22Rv1 (cell line): ENCODE results near the gene ZRANB3.

Source experiments
- H3K27ac ChIP-seq: fragments of 450-650 bp; 2 replicates; pipeline ENCODE4 v1.5.1; 2017
- ZFX ChIP-seq: fragments of 450-650 bp; IDR thresholded peaks from 2 replicates; pipeline ENCODE4 v1.6.1; 2017; ENCODE audit warnings: antibody characterized with exemption, borderline replicate concordance
- TF ChIP-seq, protein P1 (sequence below): fragments of 450-650 bp; IDR thresholded peaks from 2 replicates; pipeline ENCODE4 v1.5.1; 2017; ENCODE audit warnings: mild to moderate bottlenecking

ZRANB3 gene

DNA sequence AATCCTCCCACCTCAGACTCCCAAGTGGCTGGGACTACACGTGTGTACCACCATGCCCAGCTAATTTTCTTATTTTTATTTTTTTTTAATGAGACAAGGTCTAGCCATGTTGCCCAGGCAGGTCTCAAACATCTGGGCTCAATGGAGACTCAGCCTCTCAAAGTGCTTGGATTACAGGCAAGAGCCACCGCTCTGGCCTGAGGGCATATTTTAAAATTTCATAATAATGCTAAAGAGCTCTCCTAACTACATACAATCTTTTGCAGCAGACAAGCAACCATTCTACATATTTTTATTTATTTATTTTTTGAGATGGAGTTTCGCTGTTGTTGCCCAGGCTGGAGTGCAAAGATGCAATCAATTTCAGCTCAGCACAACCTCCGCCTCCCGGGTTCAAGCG is 271.9 kb downstream of the ZRANB3 start:
- TF ChIP-seq, protein P1, sequence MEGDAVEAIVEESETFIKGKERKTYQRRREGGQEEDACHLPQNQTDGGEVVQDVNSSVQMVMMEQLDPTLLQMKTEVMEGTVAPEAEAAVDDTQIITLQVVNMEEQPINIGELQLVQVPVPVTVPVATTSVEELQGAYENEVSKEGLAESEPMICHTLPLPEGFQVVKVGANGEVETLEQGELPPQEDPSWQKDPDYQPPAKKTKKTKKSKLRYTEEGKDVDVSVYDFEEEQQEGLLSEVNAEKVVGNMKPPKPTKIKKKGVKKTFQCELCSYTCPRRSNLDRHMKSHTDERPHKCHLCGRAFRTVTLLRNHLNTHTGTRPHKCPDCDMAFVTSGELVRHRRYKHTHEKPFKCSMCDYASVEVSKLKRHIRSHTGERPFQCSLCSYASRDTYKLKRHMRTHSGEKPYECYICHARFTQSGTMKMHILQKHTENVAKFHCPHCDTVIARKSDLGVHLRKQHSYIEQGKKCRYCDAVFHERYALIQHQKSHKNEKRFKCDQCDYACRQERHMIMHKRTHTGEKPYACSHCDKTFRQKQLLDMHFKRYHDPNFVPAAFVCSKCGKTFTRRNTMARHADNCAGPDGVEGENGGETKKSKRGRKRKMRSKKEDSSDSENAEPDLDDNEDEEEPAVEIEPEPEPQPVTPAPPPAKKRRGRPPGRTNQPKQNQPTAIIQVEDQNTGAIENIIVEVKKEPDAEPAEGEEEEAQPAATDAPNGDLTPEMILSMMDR: no peak
- H3K27ac ChIP-seq: no peak overlapping the region

GRCh38 chr2:135258193-135258592 is 272.8 kb downstream of the ZRANB3 start:
- H3K27ac ChIP-seq: no peak overlapping the region
- TF ChIP-seq, protein P1: no peak

DNA sequence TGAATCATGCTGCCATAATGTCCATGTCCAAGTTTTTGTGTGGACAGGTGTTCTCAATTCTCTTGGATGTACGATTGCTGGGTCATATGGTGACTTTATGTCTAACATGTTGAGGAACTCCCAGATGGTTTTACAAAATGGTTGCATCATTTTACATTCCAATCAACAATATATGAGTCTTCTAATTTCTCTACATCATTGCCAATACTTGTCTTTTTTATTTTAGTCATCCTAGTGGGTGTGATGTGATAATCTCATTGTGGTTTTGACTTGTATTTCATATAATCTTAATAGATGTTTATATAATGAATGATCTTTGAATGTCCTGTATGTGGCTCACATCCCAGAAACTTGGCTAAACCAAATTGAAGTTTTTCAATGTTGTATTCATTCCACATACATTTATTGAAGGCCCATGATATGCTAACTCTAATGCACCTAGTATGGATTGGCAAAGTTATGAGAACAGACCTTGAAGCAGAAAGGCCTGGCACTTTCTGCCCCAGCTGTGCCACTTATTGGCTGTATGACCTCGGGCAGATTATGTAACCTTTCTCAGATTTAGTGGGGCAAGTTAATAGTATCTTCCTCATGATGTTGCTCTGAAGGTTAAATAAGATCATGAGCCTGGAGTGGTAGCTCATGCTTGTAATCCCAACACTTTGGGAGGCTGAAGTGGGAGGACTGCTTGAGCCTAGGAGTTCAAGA is 273.5 kb downstream of the ZRANB3 start:
- H3K27ac ChIP-seq: no peak overlapping the region
- TF ChIP-seq ZFX: no peak
- TF ChIP-seq, protein P1: no peak

DNA sequence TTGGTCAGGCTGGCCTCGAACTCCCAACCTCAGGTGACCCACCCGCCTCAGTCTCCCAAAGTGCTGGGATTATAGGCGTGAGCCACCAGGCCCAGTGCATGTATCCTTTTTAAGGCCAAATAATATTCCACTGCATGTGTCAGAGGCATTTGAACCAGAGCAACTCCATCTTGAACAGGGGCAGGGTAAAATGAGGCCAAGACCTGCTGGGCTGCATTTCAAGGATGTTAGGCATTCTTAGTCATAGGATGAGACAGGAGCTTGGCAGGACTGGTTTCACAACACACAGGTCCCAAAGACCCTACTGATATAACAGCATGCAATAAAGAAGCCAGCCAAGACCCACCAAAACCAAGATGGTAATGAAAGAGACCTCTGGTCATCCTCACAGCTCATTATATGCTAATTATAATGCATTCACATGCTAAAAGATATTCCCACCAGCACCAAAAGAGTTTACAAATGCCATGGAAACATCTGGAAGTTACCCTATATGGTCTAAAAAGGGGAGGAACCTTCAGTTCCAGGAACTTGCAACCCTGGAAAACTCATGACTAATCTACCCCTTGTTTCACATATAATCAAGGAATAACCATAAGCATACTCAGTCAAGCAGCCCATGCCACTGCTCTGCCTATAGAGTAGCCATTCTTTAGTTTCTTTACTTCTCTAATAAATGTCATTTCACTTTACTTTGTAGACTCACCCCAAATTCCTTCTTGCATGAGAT is 274.3 kb downstream of the ZRANB3 start:
- no peak overlapping the region for H3K27ac ChIP-seq
- TF ChIP-seq ZFX: no peak
- TF ChIP-seq, protein P1: no peak

- no peak for TF ChIP-seq ZFX
- TF ChIP-seq, protein P1: no peak
These were observed 275.8 kb downstream of the ZRANB3 start for GRCh38 chr2:135255208-135255607.

GRCh38 chr2:135252805-135253458 is 278.1 kb downstream of the ZRANB3 start:
- H3K27ac ChIP-seq: no peak overlapping the region
- TF ChIP-seq, protein P1: no peak
- TF ChIP-seq ZFX: no peak

More at GRCh38 chr2:135255208-135255607, 275.8 kb downstream of the ZRANB3 start:
- no peak overlapping the region for H3K27ac ChIP-seq

DNA sequence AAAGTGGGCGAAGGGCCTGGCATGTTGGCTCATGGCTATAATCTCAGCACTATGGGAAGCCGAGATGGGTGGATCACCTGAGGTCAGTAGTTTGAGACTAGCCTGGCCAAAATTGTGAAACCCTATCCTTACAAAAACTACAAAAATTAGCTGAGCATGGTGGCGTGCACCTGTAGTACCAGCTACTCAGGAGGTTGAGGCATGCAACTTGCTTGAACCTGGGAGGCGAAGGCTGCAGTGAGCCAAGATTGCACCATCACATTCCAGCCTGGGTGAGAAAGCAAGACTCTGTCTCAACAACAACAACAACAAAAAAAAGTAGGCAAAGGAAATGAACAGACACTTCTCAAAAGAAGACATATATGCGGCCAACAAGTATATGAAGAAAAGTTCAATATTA is 282.4 kb downstream of the ZRANB3 start:
- TF ChIP-seq, protein P1: no peak
- TF ChIP-seq ZFX: no peak
- H3K27ac ChIP-seq: no peak overlapping the region
